Measurements from ENCODE around the gene PTPRN2.

DNA sequence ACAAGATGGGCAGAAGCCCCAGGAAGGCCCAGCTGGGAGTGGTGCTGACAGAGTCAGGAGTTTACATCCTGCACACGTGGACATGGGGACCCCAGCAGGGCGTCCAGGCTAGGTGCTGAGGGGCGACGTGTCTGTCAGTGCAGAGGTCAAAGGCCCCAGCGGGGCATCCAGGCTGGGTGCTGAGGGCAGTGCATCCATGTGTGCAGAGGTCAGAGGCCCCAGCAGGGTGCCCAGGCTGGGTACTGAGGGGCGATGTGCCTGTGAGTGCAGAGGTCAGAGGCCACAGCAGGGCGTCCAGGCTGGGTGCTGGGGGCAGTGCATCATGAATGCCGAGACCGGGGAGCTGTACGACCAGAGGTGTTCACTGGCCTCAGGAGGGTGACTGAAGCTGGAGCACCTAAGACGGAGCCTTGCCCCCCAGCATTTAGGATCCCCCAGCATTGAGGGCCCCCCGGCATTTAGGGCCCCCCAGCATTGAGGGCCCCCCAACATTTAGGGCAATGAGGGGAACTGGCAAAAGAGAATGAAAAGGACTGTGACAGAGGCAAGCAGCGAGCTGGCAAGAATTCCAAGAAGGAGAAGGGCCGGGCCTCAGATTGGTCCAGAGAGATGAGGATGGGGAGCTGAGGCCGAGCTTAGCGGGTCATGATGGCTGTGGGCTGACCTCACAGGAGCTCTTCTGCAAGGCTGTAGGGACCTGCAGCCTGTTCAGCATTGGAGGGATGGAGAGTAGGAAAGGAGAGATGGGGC, 474.9 kb downstream of the PTPRN2 start:
- TF ChIP-seq, protein P1, sequence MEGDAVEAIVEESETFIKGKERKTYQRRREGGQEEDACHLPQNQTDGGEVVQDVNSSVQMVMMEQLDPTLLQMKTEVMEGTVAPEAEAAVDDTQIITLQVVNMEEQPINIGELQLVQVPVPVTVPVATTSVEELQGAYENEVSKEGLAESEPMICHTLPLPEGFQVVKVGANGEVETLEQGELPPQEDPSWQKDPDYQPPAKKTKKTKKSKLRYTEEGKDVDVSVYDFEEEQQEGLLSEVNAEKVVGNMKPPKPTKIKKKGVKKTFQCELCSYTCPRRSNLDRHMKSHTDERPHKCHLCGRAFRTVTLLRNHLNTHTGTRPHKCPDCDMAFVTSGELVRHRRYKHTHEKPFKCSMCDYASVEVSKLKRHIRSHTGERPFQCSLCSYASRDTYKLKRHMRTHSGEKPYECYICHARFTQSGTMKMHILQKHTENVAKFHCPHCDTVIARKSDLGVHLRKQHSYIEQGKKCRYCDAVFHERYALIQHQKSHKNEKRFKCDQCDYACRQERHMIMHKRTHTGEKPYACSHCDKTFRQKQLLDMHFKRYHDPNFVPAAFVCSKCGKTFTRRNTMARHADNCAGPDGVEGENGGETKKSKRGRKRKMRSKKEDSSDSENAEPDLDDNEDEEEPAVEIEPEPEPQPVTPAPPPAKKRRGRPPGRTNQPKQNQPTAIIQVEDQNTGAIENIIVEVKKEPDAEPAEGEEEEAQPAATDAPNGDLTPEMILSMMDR (IDR thresholded peaks at IDR 0.05), result no peak
- TF ChIP-seq POLR2AphosphoS5 (IDR thresholded peaks at IDR 0.05), result no peak
